OCI-LY1 (cell line): ENCODE results near the gene TRAPPC10.

ENCODE experiments used
- H2AFZ ChIP-seq: fragments of 200-600 bp; sonication (generic), shearing (Covaris generic); 2 replicates; pipeline ENCODE4 v1.6.0; 2014; ENCODE audit warnings: antibody characterized with exemption, mild to moderate bottlenecking, low read length
- H3F3A ChIP-seq: fragments of 200-600 bp; sonication (generic), shearing (Covaris generic); 2 replicates; pipeline ENCODE4 v1.6.0; 2014; ENCODE audit warnings: mild to moderate bottlenecking, antibody characterized with exemption, low read length, moderate library complexity; ENCODE audit not compliant: insufficient read depth
- H3K27ac ChIP-seq: fragments of 200-600 bp; sonication (generic); 2 replicates; pipeline ENCODE4 v1.5.1; 2014; ENCODE audit warnings: low read length, mixed run types, mild to moderate bottlenecking, low read depth; ENCODE audit not compliant: poor library complexity, severe bottlenecking
- H3K27me3 ChIP-seq: fragments of 200-600 bp; sonication (generic); 2 replicates; pipeline ENCODE4 v1.6.0; 2014; ENCODE audit warnings: antibody characterized with exemption, mild to moderate bottlenecking, low read length, moderate library complexity; ENCODE audit not compliant: insufficient read depth
- H3K36me3 ChIP-seq: fragments of 200-600 bp; sonication (generic); 2 replicates; pipeline ENCODE4 v1.6.1; 2014; ENCODE audit warnings: mild to moderate bottlenecking, antibody characterized with exemption, low read length, moderate library complexity, mixed read lengths; ENCODE audit not compliant: insufficient read depth
- H3K4me1 ChIP-seq: fragments of 200-600 bp; sonication (generic); 2 replicates; pipeline ENCODE4 v1.5.1; 2014; ENCODE audit warnings: mild to moderate bottlenecking, low read length, moderate library complexity; ENCODE audit not compliant: insufficient read depth, severe bottlenecking
- H3K4me2 ChIP-seq: fragments of 200-600 bp; sonication (generic), shearing (Covaris generic); 2 replicates; pipeline ENCODE4 v1.6.1; 2014; ENCODE audit warnings: low read length
- H3K4me3 ChIP-seq: fragments of 200-600 bp; sonication (generic); 2 replicates; pipeline ENCODE4 v1.5.1; 2014; ENCODE audit warnings: low read length, low read depth, mild to moderate bottlenecking, mixed read lengths; ENCODE audit not compliant: poor library complexity, severe bottlenecking
- H3K79me2 ChIP-seq: fragments of 200-600 bp; shearing (Covaris generic); 2 replicates; pipeline ENCODE4 v1.6.1; 2016; ENCODE audit warnings: mixed run types, low read length, mixed read lengths; ENCODE audit not compliant: insufficient read depth
- H3K9ac ChIP-seq: fragments of 200-600 bp; sonication (generic), shearing (Covaris generic); 2 replicates; pipeline ENCODE4 v1.6.1; 2014; ENCODE audit warnings: mild to moderate bottlenecking, low read length, mixed read lengths
- H3K9me2 ChIP-seq: fragments of 200-600 bp; sonication (generic), shearing (Covaris generic); 2 replicates; pipeline ENCODE4 v1.6.1; 2014; ENCODE audit warnings: low read depth, mild to moderate bottlenecking, low read length, mixed read lengths
- H3K9me3 ChIP-seq: fragments of 200-600 bp; shearing (Covaris generic); 2 replicates; pipeline ENCODE4 v1.6.1; 2014; ENCODE audit warnings: low read length, mixed read lengths
- H4K20me1 ChIP-seq: fragments of 200-600 bp; sonication (generic), shearing (Covaris generic); 2 replicates; pipeline ENCODE4 v1.6.0; 2016; ENCODE audit warnings: mild to moderate bottlenecking, low read length; ENCODE audit not compliant: insufficient read depth
- CTCF ChIP-seq: fragments of 200-600 bp; sonication (generic), shearing (Covaris generic); IDR thresholded peaks from 2 replicates; pipeline ENCODE4 v1.5.1; 2017; ENCODE audit warnings: mild to moderate bottlenecking, antibody characterized with exemption, low read length, moderate library complexity, mixed read lengths
- EZH2 ChIP-seq: fragments of 200-600 bp; sonication (generic), shearing (Covaris generic); IDR thresholded peaks from 2 replicates; pipeline ENCODE4 v1.8.0; 2017; ENCODE audit warnings: borderline replicate concordance, mixed run types, mild to moderate bottlenecking, antibody characterized with exemption, low read length, moderate library complexity, mixed read lengths

The TRAPPC10 gene

GRCh38 chr21:44028287-44028659, 16.2 kb downstream of the TRAPPC10 start:
- H3K27ac ChIP-seq = no peak overlapping the region
- peaks cover 84% of the 10 kb centered on the region for H3K79me2 ChIP-seq
- H3K27me3 ChIP-seq = no peaks in the 10 kb centered on the region
- H3K9me3 ChIP-seq = no peaks in the 10 kb centered on the region
- no peaks in the 10 kb centered on the region for H4K20me1 ChIP-seq
- no peak overlapping the region for H2AFZ ChIP-seq
- H3K4me1 ChIP-seq = peaks cover 23% of the 10 kb centered on the region
- no peak overlapping the region for H3K4me2 ChIP-seq
- H3K9me2 ChIP-seq = no peaks in the 10 kb centered on the region
- no peak overlapping the region for H3K4me3 ChIP-seq
- H3F3A ChIP-seq = no peaks in the 10 kb centered on the region
- peaks cover 22% of the 10 kb centered on the region for H3K36me3 ChIP-seq
- H3K9ac ChIP-seq = no peak overlapping the region
- TF ChIP-seq CTCF (no peak), EZH2 (no peak)

- no peak overlapping the region for H2AFZ ChIP-seq
- no peaks in the 10 kb centered on the region for H3K27me3 ChIP-seq
- peaks cover 71% of the 10 kb centered on the region for H3K79me2 ChIP-seq
- H3F3A ChIP-seq = no peaks in the 10 kb centered on the region
- peaks cover 29% of the 10 kb centered on the region for H3K36me3 ChIP-seq
- no peaks in the 10 kb centered on the region for H3K9me2 ChIP-seq
- no peak overlapping the region for H3K27ac ChIP-seq
- no peak overlapping the region for H3K4me2 ChIP-seq
- TF ChIP-seq EZH2 (no peak), CTCF (no peak)
- peaks cover 17% of the 10 kb centered on the region for H3K4me1 ChIP-seq
- H3K9ac ChIP-seq = no peak overlapping the region
- H4K20me1 ChIP-seq = no peaks in the 10 kb centered on the region
- H3K9me3 ChIP-seq = no peaks in the 10 kb centered on the region
- H3K4me3 ChIP-seq = no peak overlapping the region
Measured at GRCh38 chr21:44029460-44030087, 17.5 kb downstream of the TRAPPC10 start.

GRCh38 chr21:44035244-44035643, 23.1 kb downstream of the TRAPPC10 start:
- H3K36me3 ChIP-seq = peaks cover 64% of the 10 kb centered on the region
- no peak for TF ChIP-seq EZH2
- TF ChIP-seq CTCF = no peak
- no peaks in the 10 kb centered on the region for H4K20me1 ChIP-seq
- H3K9ac ChIP-seq = no peak overlapping the region
- H3K4me2 ChIP-seq = no peak overlapping the region
- no peak overlapping the region for H2AFZ ChIP-seq
- peaks cover 17% of the 10 kb centered on the region for H3K79me2 ChIP-seq
- H3K4me1 ChIP-seq = no peaks in the 10 kb centered on the region
- no peak overlapping the region for H3K4me3 ChIP-seq
- no peaks in the 10 kb centered on the region for H3F3A ChIP-seq
- no peaks in the 10 kb centered on the region for H3K27me3 ChIP-seq
- no peak overlapping the region for H3K27ac ChIP-seq
- H3K9me2 ChIP-seq = no peaks in the 10 kb centered on the region
- no peaks in the 10 kb centered on the region for H3K9me3 ChIP-seq
